ENCODE measurements around the gene TMEM89. TPM values are rescaled to one million over a fixed set of nuclear protein-coding genes. Genes with fewer than 3 reads are reported as not detected.

Gene TMEM89
- total RNA-seq, 1 donor from 2014 or later: not detected

DNA sequence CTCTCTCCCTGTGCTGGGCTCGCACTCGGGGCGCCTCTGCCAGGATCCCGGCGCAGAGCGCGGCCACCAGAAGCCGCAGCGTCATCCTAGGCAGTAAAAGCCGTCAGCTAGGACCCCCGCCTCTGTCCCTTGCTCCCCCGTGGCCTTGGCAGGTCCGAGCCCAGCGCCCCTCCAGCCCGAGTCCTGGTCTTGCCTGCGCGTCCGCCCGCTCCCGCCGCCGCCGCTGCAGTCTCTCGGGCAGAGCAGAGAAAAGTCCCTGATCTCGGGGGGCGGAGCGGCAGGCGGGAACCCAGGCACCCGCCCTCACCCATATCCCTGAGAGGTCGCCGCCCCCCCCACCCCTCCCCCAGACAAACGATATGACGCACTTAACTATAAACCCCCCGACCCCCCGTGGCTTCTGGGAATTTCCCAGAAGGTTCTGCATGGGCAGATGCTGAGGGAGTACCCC is 26.5 kb downstream of the TMEM89 start, which contains the start of gene COL7A1:
Gene COL7A1 (minus strand): TSS at position 255 of the 451 bp plus-strand sequence. CDS start 170 bp downstream, at position 85.
- H3K36me3 ChIP-seq: no peaks in the 10 kb centered on the region
- no peak for TF ChIP-seq EZH2 (IDR thresholded peaks at IDR 0.05)
- TF ChIP-seq EZH2phosphoT487 (IDR thresholded peaks at IDR 0.05): no peak
- TF ChIP-seq, protein P1, sequence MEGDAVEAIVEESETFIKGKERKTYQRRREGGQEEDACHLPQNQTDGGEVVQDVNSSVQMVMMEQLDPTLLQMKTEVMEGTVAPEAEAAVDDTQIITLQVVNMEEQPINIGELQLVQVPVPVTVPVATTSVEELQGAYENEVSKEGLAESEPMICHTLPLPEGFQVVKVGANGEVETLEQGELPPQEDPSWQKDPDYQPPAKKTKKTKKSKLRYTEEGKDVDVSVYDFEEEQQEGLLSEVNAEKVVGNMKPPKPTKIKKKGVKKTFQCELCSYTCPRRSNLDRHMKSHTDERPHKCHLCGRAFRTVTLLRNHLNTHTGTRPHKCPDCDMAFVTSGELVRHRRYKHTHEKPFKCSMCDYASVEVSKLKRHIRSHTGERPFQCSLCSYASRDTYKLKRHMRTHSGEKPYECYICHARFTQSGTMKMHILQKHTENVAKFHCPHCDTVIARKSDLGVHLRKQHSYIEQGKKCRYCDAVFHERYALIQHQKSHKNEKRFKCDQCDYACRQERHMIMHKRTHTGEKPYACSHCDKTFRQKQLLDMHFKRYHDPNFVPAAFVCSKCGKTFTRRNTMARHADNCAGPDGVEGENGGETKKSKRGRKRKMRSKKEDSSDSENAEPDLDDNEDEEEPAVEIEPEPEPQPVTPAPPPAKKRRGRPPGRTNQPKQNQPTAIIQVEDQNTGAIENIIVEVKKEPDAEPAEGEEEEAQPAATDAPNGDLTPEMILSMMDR (IDR thresholded peaks at IDR 0.05): no peak
- no peaks in the 10 kb centered on the region for H3K79me2 ChIP-seq (ENCODE audit: low read depth)
- H3F3A ChIP-seq (ENCODE audit: low read depth): no peaks in the 10 kb centered on the region
- Mint-ChIP-seq H3K4me3 (peak within 1 kb of the TSS; percentile 19), H3K36me3 (peaks cover 12% of the 10 kb centered on the region), H3K4me1 (peaks cover 13% of the 10 kb centered on the region), H3K27me3 (ENCODE audit: insufficient read depth, low read depth) (peaks cover 11% of the 10 kb centered on the region), H3K9me3 (no peaks in the 10 kb centered on the region), H3K27ac (peak within 1 kb of the TSS; percentile 83)
- no peaks in the 10 kb centered on the region for H3K9me3 ChIP-seq (ENCODE audit: low read depth)
- no peak within 1 kb of the TSS for H2AFZ ChIP-seq (replicated peaks)
- peak within 1 kb of the TSS; percentile 52 for H3K4me2 ChIP-seq
- DNase-seq (ENCODE audit: low spot score): no peak
- no peaks in the 10 kb centered on the region for H3K4me1 ChIP-seq
- no peaks in the 10 kb centered on the region for H4K20me1 ChIP-seq (ENCODE audit: low read depth)
- H3K9ac ChIP-seq: no peak within 1 kb of the TSS
- no peak within 1 kb of the TSS for H3K4me3 ChIP-seq
- H3K27ac ChIP-seq: no peak within 1 kb of the TSS
- no peaks in the 10 kb centered on the region for H3K27me3 ChIP-seq

DNA sequence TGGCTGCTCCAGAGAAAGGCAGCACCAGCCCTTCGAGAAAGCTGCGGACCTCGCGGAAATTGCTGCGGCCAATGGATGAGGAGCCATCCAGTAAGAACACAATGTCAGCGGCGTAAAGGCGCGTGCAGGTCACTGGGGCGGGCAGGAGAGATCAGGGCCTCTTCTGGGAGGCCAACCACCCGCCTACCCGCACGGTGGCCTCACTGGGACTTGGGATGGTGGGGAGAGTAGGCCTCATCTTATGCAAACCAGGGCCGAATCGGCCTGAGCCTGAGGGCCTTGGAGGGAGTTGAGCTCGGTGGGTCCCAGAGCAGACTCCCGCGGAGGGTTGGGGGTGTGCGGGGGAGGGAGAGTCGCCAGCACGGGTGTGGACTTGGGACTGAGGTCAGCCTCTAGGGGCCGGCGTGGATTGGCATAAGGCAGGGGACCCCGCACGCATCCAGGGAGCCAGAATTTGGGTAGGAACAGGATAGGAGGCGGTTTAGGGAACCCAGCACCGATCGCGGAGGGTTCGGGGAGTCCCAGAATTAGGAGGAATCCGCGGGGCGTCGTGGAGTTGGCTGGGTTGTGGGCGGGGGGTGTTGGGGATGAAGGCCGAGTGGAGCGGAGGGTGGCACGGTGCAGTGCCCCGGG is 27.0 kb downstream of the TMEM89 start:
- peaks cover 11% of the 10 kb centered on the region for H3K27me3 Mint-ChIP-seq (ENCODE audit: insufficient read depth, low read depth)
- Histone ChIP-seq H3F3A (ENCODE audit: low read depth) (no peaks in the 10 kb centered on the region), H3K36me3 (no peaks in the 10 kb centered on the region), H3K27ac (no peak overlapping the region), H2AFZ (replicated peaks) (no peak overlapping the region), H3K4me3 (no peak overlapping the region), H3K4me1 (no peaks in the 10 kb centered on the region), H3K27me3 (no peaks in the 10 kb centered on the region), H4K20me1 (ENCODE audit: low read depth) (no peaks in the 10 kb centered on the region), H3K4me2 (peak overlapping the region; percentile 52), H3K9me3 (ENCODE audit: low read depth) (no peaks in the 10 kb centered on the region), H3K79me2 (ENCODE audit: low read depth) (no peaks in the 10 kb centered on the region), H3K9ac (no peak overlapping the region)
- H3K4me1 Mint-ChIP-seq: peaks cover 13% of the 10 kb centered on the region
- DNase-seq (ENCODE audit: low spot score): peak; percentile 18
- no peak overlapping the region for H3K4me3 Mint-ChIP-seq
- H3K9me3 Mint-ChIP-seq: no peaks in the 10 kb centered on the region
- H3K27ac Mint-ChIP-seq: no peak overlapping the region
- peaks cover 11% of the 10 kb centered on the region for H3K36me3 Mint-ChIP-seq
- no peak for TF ChIP-seq EZH2 (IDR thresholded peaks at IDR 0.05)
- TF ChIP-seq EZH2phosphoT487 (IDR thresholded peaks at IDR 0.05): no peak
- TF ChIP-seq, protein P1 (IDR thresholded peaks at IDR 0.05): no peak

DNA sequence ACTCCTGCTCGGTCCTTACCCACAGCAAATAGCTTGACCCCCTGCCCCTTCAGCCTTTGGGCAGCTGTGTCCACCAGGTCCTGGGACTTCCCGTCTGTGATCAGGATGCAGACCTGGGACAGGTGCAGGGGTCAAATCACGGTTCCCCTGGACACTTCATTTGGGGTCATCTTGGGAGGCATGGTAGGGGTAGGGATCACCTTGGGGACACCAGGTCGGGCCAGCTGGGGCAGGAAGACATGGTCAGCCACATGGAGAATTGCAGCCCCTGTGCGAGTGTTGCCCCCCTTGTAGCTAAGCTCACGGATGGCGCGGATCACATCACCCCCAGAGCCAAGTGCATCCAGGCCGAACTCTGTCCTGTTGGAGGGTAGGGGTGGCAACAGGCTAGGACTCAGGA is 28.2 kb downstream of the TMEM89 start:
- Histone ChIP-seq H3K9ac (no peak overlapping the region), H2AFZ (replicated peaks) (no peak overlapping the region), H4K20me1 (ENCODE audit: low read depth) (no peaks in the 10 kb centered on the region), H3K4me1 (no peaks in the 10 kb centered on the region), H3K9me3 (ENCODE audit: low read depth) (no peaks in the 10 kb centered on the region), H3K79me2 (ENCODE audit: low read depth) (no peaks in the 10 kb centered on the region), H3K4me3 (no peak overlapping the region), H3K36me3 (no peaks in the 10 kb centered on the region), H3K27me3 (no peaks in the 10 kb centered on the region), H3F3A (ENCODE audit: low read depth) (no peaks in the 10 kb centered on the region), H3K27ac (no peak overlapping the region), H3K4me2 (no peak overlapping the region)
- peaks cover 11% of the 10 kb centered on the region for H3K27me3 Mint-ChIP-seq (ENCODE audit: insufficient read depth, low read depth)
- H3K27ac Mint-ChIP-seq: no peak overlapping the region
- no peak for DNase-seq (ENCODE audit: low spot score)
- no peaks in the 10 kb centered on the region for H3K9me3 Mint-ChIP-seq
- H3K36me3 Mint-ChIP-seq: peaks cover 8% of the 10 kb centered on the region
- no peak for TF ChIP-seq EZH2 (IDR thresholded peaks at IDR 0.05)
- no peak overlapping the region for H3K4me3 Mint-ChIP-seq
- peaks cover 13% of the 10 kb centered on the region for H3K4me1 Mint-ChIP-seq

DNA sequence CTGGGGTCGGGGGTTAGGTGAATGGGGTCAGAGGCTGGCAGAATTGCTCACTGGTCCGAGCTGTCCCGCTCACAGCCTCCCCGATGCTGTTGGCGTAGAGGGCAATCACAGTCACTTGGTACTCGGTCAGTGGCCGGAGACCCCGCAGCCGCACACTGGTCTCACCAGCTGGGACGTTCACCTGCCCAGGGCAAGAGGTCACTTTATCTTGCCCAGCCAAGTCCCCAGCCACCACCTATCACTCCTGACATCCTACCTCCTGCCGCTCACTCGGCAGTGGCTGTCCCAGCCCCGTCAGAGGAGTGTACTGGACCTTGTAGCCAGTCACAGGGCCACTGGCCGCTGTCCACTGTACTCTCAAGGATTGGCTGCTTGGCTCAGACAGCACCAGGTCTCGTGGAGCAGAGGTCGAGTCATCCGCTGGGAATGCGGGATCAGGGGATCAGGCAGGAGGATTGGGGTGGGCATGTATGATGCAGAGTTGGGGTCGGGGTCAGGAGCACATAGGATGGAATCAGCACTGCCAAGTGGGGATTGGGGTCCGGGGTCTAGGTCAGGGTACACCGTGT is 29.0 kb downstream of the TMEM89 start:
- no peak overlapping the region for H3K4me3 ChIP-seq
- Mint-ChIP-seq H3K4me1 (peaks cover 13% of the 10 kb centered on the region), H3K4me3 (no peak overlapping the region), H3K27ac (no peak overlapping the region), H3K9me3 (no peaks in the 10 kb centered on the region), H3K36me3 (peaks cover 8% of the 10 kb centered on the region), H3K27me3 (ENCODE audit: insufficient read depth, low read depth) (peaks cover 11% of the 10 kb centered on the region)
- no peaks in the 10 kb centered on the region for H3K4me1 ChIP-seq
- no peaks in the 10 kb centered on the region for H3K27me3 ChIP-seq
- H3K4me2 ChIP-seq: no peak overlapping the region
- no peaks in the 10 kb centered on the region for H3F3A ChIP-seq (ENCODE audit: low read depth)
- no peaks in the 10 kb centered on the region for H4K20me1 ChIP-seq (ENCODE audit: low read depth)
- no peak overlapping the region for H3K9ac ChIP-seq
- H3K27ac ChIP-seq: no peak overlapping the region
- H3K79me2 ChIP-seq (ENCODE audit: low read depth): no peaks in the 10 kb centered on the region
- no peak for DNase-seq (ENCODE audit: low spot score)
- no peaks in the 10 kb centered on the region for H3K9me3 ChIP-seq (ENCODE audit: low read depth)
- H3K36me3 ChIP-seq: no peaks in the 10 kb centered on the region
- H2AFZ ChIP-seq (replicated peaks): no peak overlapping the region
- no peak for TF ChIP-seq EZH2phosphoT487 (IDR thresholded peaks at IDR 0.05)
- no peak for TF ChIP-seq EZH2 (IDR thresholded peaks at IDR 0.05)
- TF ChIP-seq, protein P1 (IDR thresholded peaks at IDR 0.05): no peak
